HUES6 (cell line): Measurements from ENCODE around the gene SH2D4B.

Experiments
- H3K27ac ChIP-seq: 2 replicates; pipeline ENCODE4 v1.7.0; 2013; ENCODE audit warnings: low read depth, mild to moderate bottlenecking, low read length, inconsistent platforms
- H3K27me3 ChIP-seq: 2 replicates; pipeline ENCODE4 v1.6.1; 2013; ENCODE audit warnings: low read length; ENCODE audit not compliant: control insufficient read depth, insufficient read depth
- H3K36me3 ChIP-seq: 2 replicates; pipeline ENCODE4 v1.6.1; 2013; ENCODE audit warnings: low read length; ENCODE audit not compliant: control insufficient read depth, insufficient read depth
- H3K4me1 ChIP-seq: 2 replicates; pipeline ENCODE4 v1.6.1; 2013; ENCODE audit warnings: low read length; ENCODE audit not compliant: control insufficient read depth, insufficient read depth
- H3K4me3 ChIP-seq: 2 replicates; pipeline ENCODE4 v1.5.1; 2013; ENCODE audit warnings: low read depth, low read length
- H3K9ac ChIP-seq: one replicate; pipeline ENCODE4 v1.6.1; 2013; ENCODE audit warnings: mild to moderate bottlenecking, low read length
- H3K9me3 ChIP-seq: 2 replicates; pipeline ENCODE4 v1.6.1; 2013; ENCODE audit warnings: low read depth, low read length; ENCODE audit not compliant: control insufficient read depth, insufficient read depth

SH2D4B gene

DNA sequence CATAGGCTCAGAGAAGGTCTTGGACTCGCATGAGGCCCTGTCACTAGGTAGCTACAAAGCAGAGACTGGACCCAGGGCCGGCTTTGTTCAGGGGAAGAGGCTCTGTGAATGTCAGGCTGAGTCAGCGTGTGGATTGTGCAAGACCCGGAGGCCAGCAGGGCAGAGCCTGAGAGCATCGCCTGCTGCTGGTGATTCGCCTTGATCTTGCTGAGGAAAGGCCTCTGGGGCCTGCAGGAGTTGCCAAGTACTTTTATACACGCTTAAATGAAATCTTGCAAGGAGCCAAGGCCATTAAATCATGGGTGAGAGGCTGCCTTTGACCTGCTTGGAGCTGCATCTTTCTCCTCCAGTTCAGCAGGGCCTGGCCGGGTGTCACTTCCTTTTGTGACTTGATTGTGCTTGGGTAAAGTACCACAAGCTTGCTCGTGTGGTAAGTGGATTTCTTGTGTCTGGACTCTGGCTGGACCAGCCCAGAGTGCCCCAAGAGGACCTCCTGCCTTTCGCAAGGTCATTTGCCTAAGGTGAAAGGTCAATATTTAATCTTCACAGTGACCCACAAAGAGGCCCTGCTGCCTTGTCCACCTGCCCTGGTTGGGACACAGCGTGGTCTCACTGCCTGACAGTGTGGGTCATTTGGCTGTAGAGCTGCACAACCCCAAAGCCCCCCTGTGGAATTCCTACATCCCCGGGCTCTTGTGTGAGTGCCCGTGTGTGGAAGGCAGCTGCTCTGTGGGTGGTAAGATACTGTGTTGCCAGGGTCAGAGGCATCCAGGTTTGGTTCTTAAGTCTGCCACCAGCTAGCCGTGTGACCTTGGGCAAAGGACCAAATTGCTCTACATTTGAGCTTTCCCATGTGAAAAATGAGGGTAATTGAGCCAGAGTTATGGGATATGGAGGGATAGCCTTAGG is 38.6 kb upstream of the SH2D4B start:
- peaks cover 55% of the 10 kb centered on the region for H3K4me1 ChIP-seq

DNA sequence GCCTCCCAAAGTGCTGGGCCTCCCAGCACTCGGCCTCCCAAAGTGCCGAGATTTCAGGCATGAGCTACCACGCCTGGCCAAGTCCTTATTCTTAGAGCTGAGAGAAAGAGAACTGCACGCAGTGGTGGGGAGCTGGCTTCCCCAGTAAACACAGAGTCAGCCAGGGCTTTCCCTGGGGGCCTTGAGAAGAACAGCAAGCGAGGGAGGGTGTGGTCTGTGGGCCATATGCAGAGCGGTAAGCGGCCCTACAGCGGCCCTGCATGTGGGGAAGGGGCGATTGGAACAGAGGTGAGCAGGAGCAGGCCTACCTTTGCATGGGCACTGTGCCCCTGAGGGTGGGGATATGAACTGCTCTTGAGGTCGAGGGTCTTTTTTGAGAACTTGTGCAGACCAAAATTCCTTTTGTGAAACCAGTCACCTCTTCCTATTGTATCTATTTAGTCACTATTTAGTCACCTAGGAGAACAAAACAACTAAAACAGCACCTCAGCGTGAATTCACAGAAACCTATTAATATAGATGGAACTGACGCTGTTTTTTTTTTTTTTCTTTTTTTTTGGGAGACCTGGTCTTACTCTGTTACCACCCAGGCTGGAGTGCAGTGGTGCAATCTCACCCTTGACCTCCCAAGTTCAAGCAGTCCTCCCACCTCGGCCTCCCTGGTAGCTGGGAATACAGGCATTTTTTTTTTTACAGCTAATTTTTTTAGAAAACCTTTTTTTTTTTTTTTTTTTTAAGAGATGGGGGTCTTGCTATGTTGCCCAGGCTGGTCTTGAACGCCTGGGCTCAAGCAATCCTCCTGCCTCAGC is 36.9 kb upstream of the SH2D4B start:
- Histone ChIP-seq H3K36me3 (no peaks in the 10 kb centered on the region), H3K9me3 (no peaks in the 10 kb centered on the region), H3K27ac (no peak overlapping the region), H3K9ac (no peak overlapping the region), H3K4me1 (peaks cover 65% of the 10 kb centered on the region), H3K27me3 (no peaks in the 10 kb centered on the region), H3K4me3 (no peak overlapping the region)

More for the DNA sequence above, 38.6 kb upstream of the SH2D4B start:
- 0 out of 2 replicates have a peak, but pooled peaks cover 8% of the 10 kb centered on the region for H3K36me3 ChIP-seq
- H3K27me3 ChIP-seq = no peaks in the 10 kb centered on the region
- no peak overlapping the region for H3K27ac ChIP-seq
- no peak overlapping the region for H3K4me3 ChIP-seq
- no peaks in the 10 kb centered on the region for H3K9me3 ChIP-seq
- no peak overlapping the region for H3K9ac ChIP-seq

DNA sequence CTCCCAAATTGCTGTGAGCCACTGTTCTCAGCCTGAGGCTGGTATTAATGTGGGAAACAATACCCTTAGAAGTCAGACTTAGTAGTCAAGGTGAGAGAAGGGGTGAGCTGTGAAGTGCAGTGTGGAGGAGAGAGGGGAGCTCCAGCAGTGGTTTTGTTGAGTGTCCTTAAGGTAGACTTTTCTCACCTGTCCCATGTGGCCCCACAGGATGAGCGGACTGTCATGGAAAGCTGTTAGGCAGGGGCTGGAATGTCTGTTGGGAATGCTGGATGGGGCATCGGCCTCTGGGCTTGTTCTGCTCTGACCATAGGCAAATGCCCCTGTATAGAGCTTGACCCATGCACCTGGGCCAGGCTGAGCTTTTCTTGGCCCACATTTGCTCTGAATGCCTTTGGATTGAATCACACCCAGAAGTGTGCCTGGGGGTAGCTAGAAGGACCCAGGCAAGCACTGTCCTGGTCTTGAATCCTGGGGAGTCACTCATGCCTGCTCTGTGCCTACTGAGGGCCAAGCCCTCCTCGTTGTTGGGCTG is 36.3 kb upstream of the SH2D4B start:
- Histone ChIP-seq H3K9ac (no peak overlapping the region), H3K27ac (no peak overlapping the region), H3K4me1 (peaks cover 71% of the 10 kb centered on the region), H3K36me3 (no peaks in the 10 kb centered on the region), H3K9me3 (no peaks in the 10 kb centered on the region), H3K4me3 (no peak overlapping the region), H3K27me3 (no peaks in the 10 kb centered on the region)

DNA sequence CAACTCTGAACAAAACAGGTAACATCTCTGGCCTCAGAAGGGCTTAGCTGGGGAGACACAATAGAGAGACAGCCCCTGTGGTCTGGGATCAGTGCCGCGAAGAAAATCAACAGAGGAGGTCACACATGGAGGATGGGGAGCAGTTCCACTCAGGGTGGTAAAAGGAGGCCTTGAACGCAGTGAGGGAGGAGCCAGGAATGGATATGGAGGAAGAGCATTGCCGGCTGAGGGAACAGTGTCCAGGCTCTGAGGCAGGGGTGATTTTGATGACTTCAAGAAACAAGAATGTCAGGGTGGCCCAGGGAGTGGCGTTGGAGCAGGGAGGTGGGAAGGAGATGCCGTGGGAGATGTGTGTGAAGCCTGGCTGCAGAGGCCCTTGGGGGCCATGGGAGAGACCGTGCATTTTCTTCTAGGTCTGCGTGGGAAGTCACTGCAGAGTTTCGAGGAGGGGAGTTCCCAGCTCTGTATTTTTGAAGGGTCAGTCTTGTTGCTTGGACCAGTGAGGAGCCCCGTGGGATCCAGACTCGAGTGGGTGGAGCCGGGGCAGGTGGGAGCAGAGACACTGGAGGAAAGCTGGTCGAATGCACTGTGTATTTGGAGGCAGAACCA is 35.7 kb upstream of the SH2D4B start:
- H3K4me1 ChIP-seq = peaks cover 73% of the 10 kb centered on the region
- H3K9me3 ChIP-seq = no peaks in the 10 kb centered on the region
- no peak overlapping the region for H3K27ac ChIP-seq
- H3K4me3 ChIP-seq = no peak overlapping the region
- no peaks in the 10 kb centered on the region for H3K36me3 ChIP-seq
- H3K9ac ChIP-seq = no peak overlapping the region
- H3K27me3 ChIP-seq = no peaks in the 10 kb centered on the region

DNA sequence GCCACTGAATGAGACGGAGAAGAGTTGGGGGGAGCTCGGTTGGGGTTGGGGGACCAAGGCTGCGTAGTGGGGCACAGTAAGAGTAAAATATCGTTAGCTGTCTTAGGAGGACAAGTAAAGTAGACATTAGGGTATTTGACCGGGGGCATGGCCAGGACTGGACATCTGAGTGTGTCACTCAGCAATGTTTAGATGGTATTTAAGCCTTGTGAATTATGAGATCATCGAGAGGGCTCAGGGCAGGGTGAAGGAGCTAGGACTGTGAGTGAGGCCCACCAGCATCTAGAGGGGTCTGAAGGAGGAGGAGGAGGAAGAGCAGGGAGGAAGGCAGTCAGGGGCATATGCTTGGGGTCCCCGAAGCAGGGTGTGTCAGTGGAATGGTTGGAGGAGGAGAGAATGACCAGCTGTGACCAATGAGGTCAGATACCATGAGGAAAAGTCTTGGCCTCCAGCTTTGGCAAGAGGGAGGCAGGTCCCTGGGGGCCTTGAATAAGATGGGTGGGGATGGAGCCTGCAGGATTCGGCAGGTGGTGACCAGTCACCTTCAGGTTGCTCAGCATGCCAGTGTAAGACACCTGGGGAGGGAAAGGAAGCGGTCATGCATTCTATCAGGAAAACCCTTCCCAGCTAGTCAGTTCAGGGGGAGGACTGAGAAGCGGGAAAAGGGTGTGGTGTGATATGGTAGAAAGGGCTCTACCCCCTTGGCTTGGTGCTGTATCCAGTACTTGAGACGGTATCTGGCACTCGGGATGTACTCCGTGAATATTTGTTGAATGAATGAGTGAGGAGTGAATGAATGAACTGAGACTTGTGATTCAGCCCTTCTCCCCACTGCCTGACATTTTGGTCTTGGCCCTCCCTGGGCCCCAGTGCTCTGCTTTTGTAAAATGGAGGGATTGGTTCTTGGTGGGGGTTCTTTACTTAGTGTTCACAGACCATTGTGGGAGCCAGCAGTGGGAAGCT is 34.8 kb upstream of the SH2D4B start:
- H3K4me1 ChIP-seq = peaks cover 68% of the 10 kb centered on the region
- no peaks in the 10 kb centered on the region for H3K27me3 ChIP-seq
- no peak overlapping the region for H3K9ac ChIP-seq
- no peak overlapping the region for H3K4me3 ChIP-seq
- no peak overlapping the region for H3K27ac ChIP-seq
- H3K36me3 ChIP-seq = no peaks in the 10 kb centered on the region
- H3K9me3 ChIP-seq = no peaks in the 10 kb centered on the region

DNA sequence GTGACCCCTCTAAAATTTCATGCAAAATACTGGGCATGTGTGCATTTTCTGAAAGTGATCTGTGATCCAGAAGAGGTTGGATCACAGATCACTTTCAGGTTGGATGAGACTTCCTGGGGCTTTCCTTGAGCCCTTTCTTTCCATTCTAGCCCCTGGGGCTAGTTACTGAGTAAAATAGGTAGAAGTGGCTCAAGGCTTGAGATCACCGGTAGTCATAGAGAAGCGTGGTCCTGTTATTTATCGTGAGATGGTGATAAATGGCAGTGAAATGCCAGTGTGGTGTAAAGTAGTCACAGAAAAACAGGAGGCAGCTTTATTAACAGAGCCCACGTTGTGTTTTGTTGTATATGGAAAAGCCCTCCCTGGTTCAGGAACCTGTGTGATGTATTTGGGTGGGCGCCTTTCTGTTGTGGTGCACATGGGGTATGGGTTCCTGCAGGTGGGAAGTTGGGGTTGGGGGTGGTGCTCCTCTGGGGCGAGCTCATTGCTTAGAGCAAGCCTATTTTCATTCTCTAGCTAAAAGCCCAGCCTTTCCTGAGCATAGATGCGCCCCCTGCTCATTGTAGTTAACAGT is 34.0 kb upstream of the SH2D4B start:
- H3K36me3 ChIP-seq = no peaks in the 10 kb centered on the region

DNA sequence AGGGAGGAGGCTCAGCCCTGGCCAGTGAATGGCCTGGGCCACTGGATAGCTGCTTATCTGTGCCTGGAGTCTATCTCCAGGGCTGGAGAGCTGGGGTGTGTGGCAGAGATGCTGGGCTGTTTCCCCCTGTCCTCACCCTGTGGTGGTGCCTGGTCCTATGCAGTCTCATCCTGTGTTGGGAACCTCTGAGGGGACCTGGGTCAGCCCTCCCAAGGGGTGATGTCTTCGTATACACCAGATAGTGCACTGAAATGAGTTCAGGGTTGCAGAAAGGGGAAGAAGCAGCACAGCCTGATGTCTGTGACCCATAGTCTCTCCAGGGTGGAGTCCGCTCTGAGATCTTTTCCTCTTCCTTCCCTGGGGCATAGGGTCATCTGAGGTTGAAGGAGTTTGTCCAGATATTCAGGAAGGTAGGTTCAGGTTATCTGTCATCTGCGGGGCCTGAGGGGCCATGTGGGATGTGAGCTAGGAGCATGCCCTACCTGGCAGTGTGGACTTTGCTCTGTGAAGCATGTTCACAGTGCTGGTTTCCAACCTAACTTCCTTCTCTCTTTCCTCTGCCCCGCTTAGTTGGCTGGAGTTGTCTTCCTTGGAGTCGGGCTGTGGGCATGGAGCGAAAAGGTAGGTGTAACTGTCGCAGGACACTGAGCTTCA is 33.4 kb upstream of the SH2D4B start:
- no peak overlapping the region for H3K4me3 ChIP-seq
- H3K9me3 ChIP-seq = no peaks in the 10 kb centered on the region
- no peak overlapping the region for H3K9ac ChIP-seq
- peaks cover 57% of the 10 kb centered on the region for H3K4me1 ChIP-seq
- H3K36me3 ChIP-seq = peaks cover 2% of the 10 kb centered on the region; the same call in 1 of the 2 replicates
- no peaks in the 10 kb centered on the region for H3K27me3 ChIP-seq
- H3K27ac ChIP-seq = no peak overlapping the region

More for the DNA sequence above, 34.0 kb upstream of the SH2D4B start:
- H3K9ac ChIP-seq = no peak overlapping the region
- no peak overlapping the region for H3K27ac ChIP-seq
- H3K27me3 ChIP-seq = no peaks in the 10 kb centered on the region
- no peak overlapping the region for H3K4me3 ChIP-seq
- no peaks in the 10 kb centered on the region for H3K9me3 ChIP-seq
- H3K4me1 ChIP-seq = peaks cover 60% of the 10 kb centered on the region

DNA sequence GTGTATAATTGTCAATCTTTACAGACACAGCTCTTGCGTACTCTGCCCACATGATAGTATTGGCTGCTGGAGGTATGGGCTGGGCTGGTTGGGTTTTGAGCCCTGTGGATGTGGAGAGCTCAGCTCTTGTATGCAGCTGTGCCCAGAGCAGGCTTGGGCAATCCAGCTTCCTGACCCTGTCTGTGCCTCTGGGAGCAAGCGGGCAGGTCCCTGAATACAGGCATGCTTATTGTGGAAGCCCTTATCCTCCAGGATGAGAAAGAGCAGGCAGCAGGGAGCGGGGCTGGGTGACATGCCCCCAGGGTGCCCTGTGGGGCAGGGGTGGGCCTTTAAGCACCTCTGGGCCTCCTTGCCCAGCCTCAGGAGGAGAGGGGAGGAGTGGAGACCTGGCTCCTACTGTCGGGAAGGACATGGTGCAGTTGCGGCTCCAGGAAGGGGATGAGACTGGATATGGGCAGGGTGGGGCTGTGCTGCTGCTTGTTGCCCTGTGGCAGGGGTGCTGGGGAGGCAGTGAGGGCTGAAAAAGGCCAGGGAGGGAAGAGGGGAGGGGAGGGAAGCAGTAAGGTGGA is 32.7 kb upstream of the SH2D4B start:
- H3K9me3 ChIP-seq = no peaks in the 10 kb centered on the region
- peaks cover 56% of the 10 kb centered on the region for H3K4me1 ChIP-seq
- no peaks in the 10 kb centered on the region for H3K27me3 ChIP-seq
- H3K27ac ChIP-seq = no peak overlapping the region; the same call in 1 of the 2 replicates
- no peak overlapping the region for H3K9ac ChIP-seq
- H3K36me3 ChIP-seq = peaks cover 8% of the 10 kb centered on the region; the same call in 1 of the 2 replicates
- no peak overlapping the region for H3K4me3 ChIP-seq

DNA sequence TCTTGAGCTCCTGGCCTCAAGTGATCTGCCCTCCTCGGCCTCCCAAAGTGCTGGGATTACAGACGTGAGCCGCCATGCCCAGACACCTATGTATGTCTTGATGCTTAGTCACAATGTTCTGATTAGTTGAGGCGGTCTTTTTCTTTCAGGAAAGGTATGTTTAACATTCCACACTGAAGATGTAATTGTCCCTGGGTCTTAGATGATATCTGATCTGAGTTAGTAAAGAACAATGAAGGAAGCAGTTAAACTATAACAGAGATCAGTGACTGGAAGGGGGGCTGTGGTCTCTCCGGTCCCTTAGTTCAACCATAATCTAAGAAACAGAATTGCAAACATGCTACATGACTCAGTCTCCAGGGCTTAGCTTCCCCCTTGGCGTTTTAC is 31.5 kb upstream of the SH2D4B start:
- Histone ChIP-seq H3K4me1 (peaks cover 56% of the 10 kb centered on the region), H3K36me3 (peaks cover 12% of the 10 kb centered on the region; the same call in 1 of the 2 replicates)

More for the DNA sequence above, 31.5 kb upstream of the SH2D4B start:
- H3K9me3 ChIP-seq = no peaks in the 10 kb centered on the region
- H3K9ac ChIP-seq = peak overlapping the region; percentile 30
- no peaks in the 10 kb centered on the region for H3K27me3 ChIP-seq
- no peak overlapping the region for H3K27ac ChIP-seq
- no peak overlapping the region for H3K4me3 ChIP-seq
